SU-DHL-6 (cell line): ENCODE data around the gene LIPE.
A peak's percentile ranks its signal among the peaks of the same experiment; 100 is the strongest.

Experiments
- H2AFZ ChIP-seq: fragments of 200-600 bp; sonication (generic); 2 replicates; pipeline ENCODE4 v1.6.1; 2014; ENCODE audit warnings: low read depth, mild to moderate bottlenecking, moderate library complexity, mixed read lengths, antibody characterized with exemption, low read length; ENCODE audit not compliant: severe bottlenecking
- H3F3A ChIP-seq: fragments of 200-600 bp; shearing (Covaris generic); 2 replicates; pipeline ENCODE4 v1.6.0; 2016; ENCODE audit warnings: antibody characterized with exemption, mild to moderate bottlenecking; ENCODE audit not compliant: insufficient read depth
- H3K27ac ChIP-seq: fragments of 200-600 bp; sonication (generic); 2 replicates; pipeline ENCODE4 v1.5.1; 2016; ENCODE audit warnings: low read depth, mild to moderate bottlenecking, low read length, moderate library complexity, mixed read lengths
- H3K27me3 ChIP-seq: fragments of 200-600 bp; sonication (generic), shearing (Covaris generic); 2 replicates; pipeline ENCODE4 v1.6.0; 2014; ENCODE audit warnings: mild to moderate bottlenecking, low read length
- H3K36me3 ChIP-seq: fragments of 200-600 bp; sonication (generic); 2 replicates; pipeline ENCODE4 v1.6.1; 2014; ENCODE audit warnings: mild to moderate bottlenecking, low read length, mixed read lengths
- H3K4me2 ChIP-seq: fragments of 300-600, 200-600 bp; shearing (Covaris generic), sonication (generic); 2 replicates; pipeline ENCODE4 v1.6.0; 2014; ENCODE audit warnings: low read length, low read depth, mild to moderate bottlenecking; ENCODE audit not compliant: poor library complexity, severe bottlenecking
- H3K4me3 ChIP-seq: fragments of 200-600 bp; sonication (generic); 2 replicates; pipeline ENCODE4 v1.5.1; 2014; ENCODE audit warnings: antibody characterized with exemption, low read length, mild to moderate bottlenecking, mixed read lengths; ENCODE audit not compliant: insufficient read depth, poor library complexity, severe bottlenecking
- H3K79me2 ChIP-seq: fragments of 200-600 bp; sonication (generic); 2 replicates; pipeline ENCODE4 v1.6.1; 2014; ENCODE audit warnings: mild to moderate bottlenecking, low read length, moderate library complexity; ENCODE audit not compliant: insufficient read depth
- H3K9ac ChIP-seq: fragments of 200-600 bp; sonication (generic); 2 replicates; pipeline ENCODE4 v1.7.0; 2014; ENCODE audit warnings: mild to moderate bottlenecking, low read length
- H3K9me2 ChIP-seq: fragments of 200-600 bp; sonication (generic); replicated peaks from 2 replicates; pipeline ENCODE4 v1.6.1; 2014; ENCODE audit warnings: low read length; ENCODE audit not compliant: insufficient read depth
- H3K9me3 ChIP-seq: fragments of 200-600 bp; sonication (generic); 2 replicates; pipeline ENCODE4 v1.6.1; 2014; ENCODE audit warnings: low read length, mixed read lengths; ENCODE audit not compliant: insufficient read depth
- H4K20me1 ChIP-seq: fragments of 200-600 bp; sonication (generic); 2 replicates; pipeline ENCODE4 v1.6.1; 2014; ENCODE audit warnings: low read depth, mild to moderate bottlenecking, antibody characterized with exemption, low read length, moderate library complexity, mixed read lengths
- CTCF ChIP-seq: fragments of 200-600 bp; sonication (generic); IDR thresholded peaks from one replicate; pipeline ENCODE4 v1.5.1; 2017; ENCODE audit warnings: antibody characterized with exemption, mild to moderate bottlenecking, low read length, moderate library complexity; ENCODE audit not compliant: insufficient read depth, poor library complexity, severe bottlenecking
- EZH2phosphoT487 ChIP-seq: fragments of 200-600 bp; sonication (generic), shearing (Covaris generic); conservative IDR thresholded peaks from 2 replicates; pipeline ENCODE4 v1.6.1; 2018; ENCODE audit warnings: mild to moderate bottlenecking, antibody characterized with exemption, low read length, moderate library complexity, mixed read lengths

The LIPE gene

GRCh38 chr19:42442833-42443232, 15.6 kb upstream of the LIPE start, which contains the start of gene CXCL17:
Gene CXCL17 (minus strand): TSS chr19:42442946. CDS start chr19:42442832, 114 bp downstream.
- TF ChIP-seq EZH2phosphoT487, result no peak
- no peak for TF ChIP-seq CTCF
- no peaks in the 10 kb centered on the region for H3K9me3 ChIP-seq
- no peak within 1 kb of the TSS for H3K27ac ChIP-seq

GRCh38 chr19:42441049-42441445, 13.9 kb upstream of the LIPE start:
- no peaks in the 10 kb centered on the region for H3K36me3 ChIP-seq
- H3K9ac ChIP-seq, result no peak overlapping the region

More at GRCh38 chr19:42442833-42443232, 15.6 kb upstream of the LIPE start, which contains the start of gene CXCL17:
- H3K27me3 ChIP-seq, result no peaks in the 10 kb centered on the region
- H3F3A ChIP-seq, result no peaks in the 10 kb centered on the region
- no peaks in the 10 kb centered on the region for H4K20me1 ChIP-seq
- no peaks in the 10 kb centered on the region for H3K36me3 ChIP-seq
- no peaks in the 10 kb centered on the region for H3K9me2 ChIP-seq
- no peaks in the 10 kb centered on the region for H3K79me2 ChIP-seq
- no peak within 1 kb of the TSS for H3K4me2 ChIP-seq
- H3K4me3 ChIP-seq, result no peak within 1 kb of the TSS
- H2AFZ ChIP-seq, result no peak within 1 kb of the TSS
- no peak within 1 kb of the TSS for H3K9ac ChIP-seq

GRCh38 chr19:42440357-42441048, 13.3 kb upstream of the LIPE start:
- H3K27me3 ChIP-seq, result no peaks in the 10 kb centered on the region
- no peak overlapping the region for H2AFZ ChIP-seq
- no peaks in the 10 kb centered on the region for H3K9me3 ChIP-seq
- no peaks in the 10 kb centered on the region for H3K36me3 ChIP-seq
- no peak overlapping the region for H3K9ac ChIP-seq
- no peaks in the 10 kb centered on the region for H3K9me2 ChIP-seq
- no peaks in the 10 kb centered on the region for H4K20me1 ChIP-seq
- TF ChIP-seq EZH2phosphoT487 (no peak), CTCF (peak; percentile 96)
- no peak overlapping the region for H3K4me3 ChIP-seq
- no peaks in the 10 kb centered on the region for H3K79me2 ChIP-seq
- H3F3A ChIP-seq, result no peaks in the 10 kb centered on the region
- no peak overlapping the region for H3K4me2 ChIP-seq
- H3K27ac ChIP-seq, result no peak overlapping the region

More at GRCh38 chr19:42441049-42441445, 13.9 kb upstream of the LIPE start:
- Histone ChIP-seq H3K27me3 (no peaks in the 10 kb centered on the region), H3K79me2 (no peaks in the 10 kb centered on the region), H3K9me2 (no peaks in the 10 kb centered on the region), H3K9me3 (no peaks in the 10 kb centered on the region), H3K4me2 (no peak overlapping the region), H3K4me3 (no peak overlapping the region), H4K20me1 (no peaks in the 10 kb centered on the region), H2AFZ (no peak overlapping the region), H3K27ac (no peak overlapping the region), H3F3A (no peaks in the 10 kb centered on the region)
- TF ChIP-seq EZH2phosphoT487, result no peak
- no peak for TF ChIP-seq CTCF
